NCI-H526 treated with DMSO at 0.1 percent for 48 hours (cell line): ENCODE data around the gene AGER.
"Not testable (repeated sequence)": the region's sequence is repeated elsewhere in the genome, so short reads cannot be mapped to it uniquely, and the experiment has no call there.

Experiments
- DNase-seq: peaks from one replicate; lab custom pipeline; 2025; lab: John Stamatoyannopoulos, UW

AGER gene

DNA sequence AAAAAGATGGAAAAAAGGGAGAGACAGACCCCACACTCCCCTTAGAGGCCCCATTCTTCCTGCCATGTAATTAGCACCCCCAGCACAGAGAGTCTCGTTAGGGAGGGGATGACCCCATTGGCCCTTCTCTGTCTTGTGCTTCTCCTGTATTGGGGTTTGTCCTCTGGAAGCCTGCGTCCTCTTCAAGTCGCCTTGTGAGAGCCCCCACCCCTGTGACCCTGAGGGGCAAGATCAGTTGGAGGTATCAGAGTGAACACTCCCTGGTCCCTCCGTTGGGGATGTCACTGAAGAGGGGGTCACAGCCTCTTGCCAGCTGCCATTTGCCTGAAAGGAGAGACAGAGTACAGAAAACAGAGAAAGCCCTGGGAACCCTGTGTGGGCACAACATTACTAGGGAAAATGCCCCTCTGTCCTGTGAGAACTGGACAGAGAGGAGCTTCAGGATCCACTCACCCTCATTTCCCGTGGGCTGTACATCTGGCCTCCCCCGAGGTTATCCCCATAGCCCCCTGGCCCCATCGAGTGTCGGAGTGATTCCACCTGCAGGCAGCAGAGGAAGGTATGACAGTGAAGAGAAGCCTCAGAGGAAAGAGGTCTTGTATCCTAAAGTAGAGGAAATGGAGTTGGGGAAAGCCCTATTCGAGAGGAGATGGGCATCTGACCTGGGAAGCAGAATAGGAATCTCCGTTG, 2.2 kb upstream of the AGER start:
- DNase-seq, result not testable (repeated sequence)

GRCh38 chr6:32185681-32186131, 1.7 kb upstream of the AGER start:
- DNase-seq, result not testable (repeated sequence)

GRCh38 chr6:32183483-32184083, 470 bp downstream of the AGER start:
- DNase-seq, result no peak

GRCh38 chr6:32183030-32183429, 1.0 kb downstream of the AGER start:
- no peak for DNase-seq

DNA sequence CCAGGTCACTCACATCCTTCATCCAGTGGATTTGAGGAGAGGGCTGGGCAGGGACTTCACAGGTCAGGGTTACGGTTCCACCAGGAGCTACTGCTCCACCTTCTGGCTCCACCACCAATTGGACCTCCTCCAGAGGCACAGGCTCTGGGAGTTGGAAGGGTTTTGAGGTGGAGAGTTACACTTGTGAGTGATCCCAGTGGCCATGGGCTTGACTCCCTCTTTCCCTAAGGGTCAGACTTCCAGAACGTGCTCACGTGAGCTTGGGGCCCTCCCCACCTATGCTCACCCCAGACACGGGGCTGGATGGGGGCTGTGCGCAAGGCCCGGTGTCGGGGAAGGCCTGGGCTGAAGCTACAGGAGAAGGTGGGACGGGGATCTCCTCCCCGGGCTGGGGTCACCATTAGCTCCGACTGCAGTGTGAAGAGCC, 1.5 kb downstream of the AGER start:
- no peak for DNase-seq

GRCh38 chr6:32181915-32182529, 2.0 kb downstream of the AGER start:
- DNase-seq, result no peak

DNA sequence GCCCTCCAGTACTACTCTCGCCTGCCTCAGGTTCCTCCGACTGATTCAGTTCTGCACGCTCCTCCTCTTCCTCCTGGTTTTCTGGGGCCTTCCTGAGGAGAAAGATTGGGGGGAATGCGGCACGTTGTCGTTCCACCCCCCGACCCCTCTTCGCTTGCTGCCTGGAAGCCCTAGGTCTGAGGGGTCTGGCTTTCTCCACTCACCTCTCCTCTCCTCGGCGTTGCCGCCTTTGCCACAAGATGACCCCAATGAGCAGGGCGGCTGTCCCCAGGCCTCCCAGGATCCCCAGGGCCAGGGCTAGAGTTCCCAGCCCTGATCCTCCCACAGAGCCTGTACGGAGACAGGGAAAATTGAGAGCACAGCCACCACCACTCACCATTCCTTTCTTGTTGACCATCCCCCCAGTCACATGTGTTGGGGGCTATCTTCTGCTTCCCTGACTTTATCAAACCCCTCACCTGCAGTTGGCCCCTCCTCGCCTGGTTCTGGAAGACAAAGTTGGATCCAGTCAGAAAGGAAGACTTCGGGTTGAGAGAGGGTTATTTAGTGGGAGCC, 2.8 kb downstream of the AGER start:
- DNase-seq, result no peak

DNA sequence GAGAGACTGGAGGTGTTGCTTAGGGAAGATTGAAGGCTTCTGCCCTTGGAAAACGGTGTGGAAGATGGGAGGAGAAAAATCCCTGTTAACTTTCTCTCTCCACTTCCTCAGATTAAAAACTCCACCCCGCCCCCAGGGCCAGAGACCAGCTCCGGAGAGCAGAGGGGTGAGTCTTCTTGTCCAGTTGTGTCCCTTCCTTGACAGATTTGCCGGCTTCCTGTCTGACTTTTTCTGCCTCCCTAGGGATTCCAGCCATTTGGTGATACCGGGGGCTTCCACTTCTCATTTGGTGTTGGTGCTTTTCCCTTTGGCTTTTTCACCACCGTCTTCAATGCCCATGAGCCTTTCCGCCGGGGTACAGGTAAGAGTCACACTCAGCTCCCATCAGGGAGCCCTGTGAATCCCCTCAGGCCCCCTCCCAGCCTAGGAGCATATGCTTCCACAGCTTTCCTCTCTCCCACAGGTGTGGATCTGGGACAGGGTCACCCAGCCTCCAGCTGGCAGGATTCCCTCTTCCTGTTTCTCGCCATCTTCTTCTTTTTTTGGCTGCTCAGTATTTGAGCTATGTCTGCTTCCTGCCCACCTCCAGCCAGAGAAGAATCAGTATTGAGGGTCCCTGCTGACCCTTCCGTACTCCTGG, 4.2 kb downstream of the AGER start:
- no peak for DNase-seq

GRCh38 chr6:32178547-32179440, 5.3 kb downstream of the AGER start:
- no peak for DNase-seq

DNA sequence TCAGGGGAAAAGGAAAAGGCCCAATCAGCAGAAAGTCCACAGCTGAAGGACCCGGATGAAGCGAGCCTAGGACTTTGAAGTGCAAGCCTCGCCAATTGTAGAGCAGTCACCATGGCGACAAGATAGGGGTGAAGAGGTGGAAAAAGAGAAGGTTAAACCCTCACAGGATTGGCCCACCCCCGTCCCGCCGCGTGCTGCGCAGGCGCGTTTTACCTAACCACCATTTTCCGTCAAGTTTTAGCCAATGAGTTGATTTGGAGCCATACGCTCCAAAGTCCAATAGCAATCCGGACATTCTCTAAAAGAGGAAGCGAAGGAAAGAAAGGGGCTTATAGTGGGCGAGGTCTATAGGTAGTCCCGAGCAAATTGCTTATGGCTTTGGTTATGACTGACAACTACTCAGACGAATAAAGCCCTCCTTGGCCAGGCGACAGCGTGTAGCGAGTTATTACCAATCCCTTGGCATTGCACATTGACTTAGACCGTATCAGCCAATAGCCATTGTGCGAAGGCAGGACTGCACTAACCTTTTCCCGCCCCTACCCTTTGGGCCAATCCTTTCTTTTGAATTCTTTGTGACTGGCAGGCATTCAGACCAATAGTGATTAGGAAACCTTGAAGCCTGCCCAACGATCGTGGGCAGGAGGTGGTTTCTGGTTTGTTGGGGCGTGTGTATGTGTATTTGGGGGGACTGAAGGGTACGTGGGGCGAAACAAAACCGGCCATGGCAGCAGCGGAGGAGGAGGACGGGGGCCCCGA, 6.1 kb downstream of the AGER start, which contains the start of gene RNF5:
Gene RNF5 (plus strand): TSS at position 618 of the 759 bp plus-strand sequence. CDS start 107 bp downstream, at position 725.
- peak; percentile 99 for DNase-seq

- DNase-seq, result no peak
Observed at GRCh38 chr6:32177183-32177787, 6.8 kb downstream of the AGER start.

GRCh38 chr6:32176476-32177182, 7.4 kb downstream of the AGER start:
- no peak for DNase-seq

GRCh38 chr6:32175711-32176475, 8.2 kb downstream of the AGER start, which contains the start of gene AGPAT1:
TSS of gene AGPAT1 (minus strand) at chr6:32176084. CDS start at chr6:32171496, 4,588 bp downstream.
- DNase-seq, result peak; percentile 86

DNA sequence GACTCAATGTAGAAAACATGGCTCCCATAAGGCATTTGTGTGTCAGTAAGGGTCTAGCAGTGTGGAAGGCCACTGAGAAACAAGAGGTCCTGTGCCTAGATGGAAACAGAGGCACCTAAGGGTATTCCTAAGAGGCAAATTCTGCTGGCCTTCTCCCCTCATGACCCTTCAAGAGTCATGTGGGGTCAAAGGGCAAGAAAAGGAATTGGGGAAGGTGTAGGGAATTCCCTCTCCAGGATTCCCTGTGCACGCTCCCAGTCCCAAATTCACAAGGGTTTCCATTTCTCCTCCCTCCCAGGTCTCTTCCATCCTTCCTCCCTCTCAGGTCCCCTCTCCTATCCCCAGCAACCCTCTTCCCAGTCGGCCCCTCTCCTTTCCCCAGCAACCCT, 8.7 kb downstream of the AGER start:
- no peak for DNase-seq

DNA sequence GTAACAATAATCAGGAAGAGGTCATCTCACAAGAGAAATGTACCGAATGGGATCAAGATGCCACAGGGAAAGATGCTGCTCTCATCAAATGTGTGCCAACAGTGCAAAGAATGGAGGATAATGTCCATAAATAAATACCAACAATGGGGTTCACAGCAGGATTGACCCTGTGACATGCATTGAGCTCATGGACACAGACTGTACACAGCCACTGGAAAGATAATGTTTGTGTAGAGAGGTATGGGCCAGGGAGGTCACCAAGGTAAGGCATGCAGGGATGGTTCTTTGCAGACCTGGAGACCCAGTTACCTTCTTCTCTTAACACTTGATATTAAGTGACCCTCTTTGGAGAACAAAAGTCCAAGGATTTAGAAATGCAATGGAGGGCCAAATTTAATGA, 9.6 kb downstream of the AGER start:
- no peak for DNase-seq

DNA sequence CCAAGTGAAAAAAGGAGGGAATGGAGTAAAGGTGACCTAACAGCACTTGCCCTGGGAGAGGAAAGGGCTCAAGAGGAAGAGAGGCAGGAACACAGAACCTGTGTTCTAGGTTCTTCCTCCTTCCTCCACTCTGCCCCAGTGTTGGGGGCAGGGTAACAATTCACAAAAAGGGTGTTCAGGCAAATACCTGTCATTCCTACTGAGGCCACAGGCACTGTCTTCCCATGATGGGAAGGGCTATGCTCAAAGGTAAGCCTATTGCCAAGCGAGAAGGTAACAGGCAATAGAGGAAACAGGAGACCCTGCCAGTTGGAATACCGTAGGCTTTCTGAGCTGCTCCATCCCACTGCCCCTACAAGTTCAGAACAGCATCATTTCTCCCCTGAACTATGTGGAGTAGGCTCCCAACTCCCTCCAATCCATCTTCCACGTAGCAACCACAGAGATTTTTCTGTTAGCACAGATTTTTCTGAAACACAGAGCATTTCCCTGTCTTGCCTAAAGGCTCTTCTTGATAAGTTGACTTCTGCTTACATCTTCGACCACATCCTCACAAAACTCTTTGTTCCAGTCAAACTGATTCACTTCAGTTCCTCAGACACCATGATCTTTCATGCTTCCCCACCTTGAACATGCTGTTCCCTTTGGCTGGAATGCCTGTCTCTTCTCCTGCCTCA, 10.9 kb downstream of the AGER start:
- no peak for DNase-seq

- no peak for DNase-seq
Observed at GRCh38 chr6:32171234-32171633, 12.8 kb downstream of the AGER start.

DNA sequence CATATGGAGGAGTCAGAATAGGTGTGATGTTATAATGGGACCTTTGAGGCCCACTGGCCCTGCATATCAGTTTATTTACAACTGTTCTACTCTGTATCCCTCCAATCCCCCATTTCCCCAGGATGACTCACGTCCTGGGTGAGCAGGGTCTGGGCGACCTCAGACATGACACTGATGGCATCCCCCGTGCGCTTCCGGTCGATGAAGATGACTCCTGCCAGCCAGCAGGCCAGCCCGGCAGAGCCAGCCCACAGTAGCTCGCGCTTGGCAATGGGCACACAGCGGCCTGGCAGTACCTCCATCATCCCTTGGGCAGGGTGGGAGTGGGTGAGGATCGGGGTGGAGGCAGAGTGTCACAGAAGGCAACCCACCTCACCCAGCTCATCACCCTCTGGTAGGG, 13.8 kb downstream of the AGER start:
- no peak for DNase-seq
